HG03571 (cell line): ENCODE measurements around the gene DGKB.
"Not testable (repeated sequence)": the region's sequence is repeated elsewhere in the genome, so short reads cannot be mapped to it uniquely, and the experiment has no call there.

Experiments used
- ATAC-seq: cut with Tn5 transposase; IDR thresholded peaks from one replicate; pipeline ENCODE4 v1.9.1; 2021; ENCODE audit not compliant: unreplicated experiment

The DGKB gene

DNA sequence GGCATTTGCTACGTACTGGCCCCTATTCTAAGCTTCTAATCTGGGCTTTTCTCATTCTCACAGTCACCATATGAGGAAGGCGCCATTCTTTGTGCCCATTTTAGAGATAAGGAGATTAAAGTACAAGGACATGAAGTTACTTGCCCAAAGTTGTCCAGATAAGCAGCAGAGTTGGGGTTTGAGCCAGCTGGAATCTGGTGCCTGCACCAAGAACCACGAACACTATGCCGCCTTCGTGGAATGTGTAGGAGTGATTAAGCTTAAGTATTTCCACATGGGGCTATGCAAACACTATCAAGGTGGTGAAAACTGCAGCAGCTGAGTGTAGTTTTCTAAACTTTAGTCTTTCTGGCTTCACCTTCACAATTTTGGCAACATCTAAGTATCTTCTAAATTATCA is 570.4 kb downstream of the DGKB start:
- no peak for ATAC-seq

- ATAC-seq = no peak
Measured at GRCh38 chr7:14324767-14325166, 577.8 kb downstream of the DGKB start.

- no peak for ATAC-seq
Measured at GRCh38 chr7:14322724-14323123, 579.8 kb downstream of the DGKB start.

DNA sequence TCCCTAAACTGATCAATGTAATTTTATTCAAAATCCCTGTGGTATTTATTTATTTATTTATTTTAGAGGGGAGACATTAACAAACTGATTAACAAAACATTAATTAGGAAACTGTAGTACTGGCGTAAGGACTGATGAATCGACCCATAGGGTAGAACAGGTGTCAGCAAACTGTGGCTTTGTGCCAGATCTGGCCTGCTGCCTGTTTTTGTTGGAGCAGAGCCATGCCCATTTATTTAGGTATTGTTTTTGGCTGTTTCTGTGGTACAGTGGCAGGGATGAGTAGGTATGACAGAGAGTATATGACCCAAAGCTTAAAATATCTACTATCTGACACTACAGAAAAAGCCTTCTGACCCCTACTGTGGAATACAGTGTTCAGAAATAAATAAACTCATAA is 580.6 kb downstream of the DGKB start:
- ATAC-seq = no peak

- ATAC-seq = no peak
Measured at GRCh38 chr7:14309432-14309831, 593.1 kb downstream of the DGKB start.

DNA sequence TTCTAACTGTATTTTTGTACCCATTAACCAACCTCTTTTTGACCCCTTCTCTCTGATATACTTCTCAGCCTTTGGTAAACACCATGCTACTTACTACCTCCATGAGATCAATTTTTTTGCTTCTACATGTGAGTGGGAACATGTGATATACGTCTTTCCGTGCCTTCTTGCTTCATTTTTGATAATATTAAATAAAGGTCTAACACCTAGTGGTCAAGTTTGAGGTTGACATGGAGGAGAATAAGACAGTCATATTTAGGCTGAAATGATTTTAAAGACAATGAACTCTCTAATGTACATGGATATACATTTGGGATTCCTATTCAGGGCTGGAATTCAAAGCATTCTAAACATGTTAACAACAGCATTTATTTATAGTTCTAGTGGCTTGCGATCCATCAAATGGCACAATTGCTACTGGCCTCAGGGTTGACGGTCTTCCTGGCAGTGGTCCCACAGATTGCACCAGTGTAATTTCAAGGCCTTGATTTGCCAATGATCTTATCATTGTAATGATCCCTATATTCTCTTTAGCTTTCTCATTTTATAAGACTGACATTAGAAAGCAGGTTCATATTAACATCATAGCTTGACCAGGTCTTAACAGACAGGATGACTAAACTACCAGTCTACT is 597.2 kb downstream of the DGKB start:
- ATAC-seq = no peak

DNA sequence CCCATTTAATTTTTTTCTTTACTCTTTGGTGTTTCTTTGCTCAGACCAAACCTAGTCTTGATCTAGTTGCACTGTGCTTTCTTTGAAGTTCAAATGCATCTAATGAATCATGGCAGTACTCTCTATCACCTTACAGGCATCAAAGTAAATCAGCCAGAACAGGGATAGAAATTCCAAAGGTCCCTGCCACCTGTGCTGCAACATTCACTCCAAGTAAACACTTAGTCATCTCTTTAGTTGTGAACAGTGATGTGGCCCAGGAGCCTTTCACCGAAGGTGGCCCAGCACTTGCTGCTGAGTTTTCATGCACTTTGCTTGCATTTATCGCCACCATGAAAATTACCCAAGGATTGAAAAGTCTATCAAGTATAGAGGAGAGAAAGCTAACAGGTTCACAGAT is 599.0 kb downstream of the DGKB start:
- no peak for ATAC-seq

DNA sequence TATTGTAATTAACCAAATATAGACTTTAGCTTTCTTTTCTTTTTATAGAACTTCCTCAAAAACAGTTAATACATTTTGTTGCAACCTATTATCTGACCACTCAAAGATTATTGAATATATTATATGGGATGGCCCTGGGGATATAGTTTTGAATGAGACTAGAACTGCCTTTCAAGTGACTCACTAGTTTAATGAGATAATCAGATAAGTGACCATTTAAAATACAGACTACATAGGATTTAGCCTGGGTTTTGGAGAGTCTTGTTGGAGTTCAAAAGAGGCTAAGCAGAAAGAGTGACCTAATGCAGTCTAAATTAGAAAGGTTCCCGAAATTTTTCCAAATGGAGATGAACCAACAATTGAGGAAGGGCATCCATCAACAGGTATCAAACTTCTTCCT is 607.9 kb downstream of the DGKB start:
- ATAC-seq = no peak

GRCh38 chr7:14293434-14293833 is 609.1 kb downstream of the DGKB start:
- ATAC-seq = no peak

GRCh38 chr7:14292737-14293136 is 609.8 kb downstream of the DGKB start:
- no peak for ATAC-seq

DNA sequence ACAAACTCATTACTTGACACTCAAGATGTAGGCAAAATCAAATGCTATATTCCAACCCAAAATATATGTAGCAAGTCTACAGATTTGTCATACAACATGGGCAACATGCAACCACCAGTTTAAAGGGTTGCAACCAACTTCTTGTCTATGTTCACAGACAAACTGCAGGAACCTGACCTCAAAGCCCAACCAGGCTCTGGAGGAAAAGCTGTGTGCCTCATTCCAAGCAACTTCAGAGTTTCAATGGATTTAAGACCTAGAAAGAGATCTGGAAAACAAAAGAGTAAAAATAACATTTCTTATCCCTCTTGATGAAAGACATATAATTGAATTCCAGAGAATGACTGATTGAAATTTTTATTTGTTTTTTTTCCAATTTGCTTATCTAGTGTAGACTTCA is 612.6 kb downstream of the DGKB start:
- ATAC-seq = no peak

- ATAC-seq = no peak
Measured at GRCh38 chr7:14288701-14289100, 613.9 kb downstream of the DGKB start.

GRCh38 chr7:14287398-14287797 is 615.2 kb downstream of the DGKB start:
- ATAC-seq = no peak

DNA sequence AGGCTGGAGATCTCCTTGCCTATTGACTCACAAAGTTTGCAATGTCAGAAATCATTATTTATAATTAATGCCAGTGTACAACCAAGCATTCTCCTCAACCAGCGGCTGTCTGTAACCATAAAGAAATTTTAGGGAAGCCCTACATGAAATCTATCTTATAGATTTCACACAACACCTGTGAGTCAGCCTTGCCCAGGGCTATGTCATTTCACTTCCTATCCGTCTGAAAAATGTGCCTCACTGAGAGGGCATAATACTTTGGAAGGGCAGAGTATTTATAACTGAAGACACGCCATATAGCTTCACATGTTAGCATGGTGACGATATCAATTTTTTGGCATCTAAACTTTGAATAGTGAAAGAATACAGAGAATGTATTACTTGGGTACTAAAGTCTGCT is 616.5 kb downstream of the DGKB start:
- ATAC-seq = no peak

DNA sequence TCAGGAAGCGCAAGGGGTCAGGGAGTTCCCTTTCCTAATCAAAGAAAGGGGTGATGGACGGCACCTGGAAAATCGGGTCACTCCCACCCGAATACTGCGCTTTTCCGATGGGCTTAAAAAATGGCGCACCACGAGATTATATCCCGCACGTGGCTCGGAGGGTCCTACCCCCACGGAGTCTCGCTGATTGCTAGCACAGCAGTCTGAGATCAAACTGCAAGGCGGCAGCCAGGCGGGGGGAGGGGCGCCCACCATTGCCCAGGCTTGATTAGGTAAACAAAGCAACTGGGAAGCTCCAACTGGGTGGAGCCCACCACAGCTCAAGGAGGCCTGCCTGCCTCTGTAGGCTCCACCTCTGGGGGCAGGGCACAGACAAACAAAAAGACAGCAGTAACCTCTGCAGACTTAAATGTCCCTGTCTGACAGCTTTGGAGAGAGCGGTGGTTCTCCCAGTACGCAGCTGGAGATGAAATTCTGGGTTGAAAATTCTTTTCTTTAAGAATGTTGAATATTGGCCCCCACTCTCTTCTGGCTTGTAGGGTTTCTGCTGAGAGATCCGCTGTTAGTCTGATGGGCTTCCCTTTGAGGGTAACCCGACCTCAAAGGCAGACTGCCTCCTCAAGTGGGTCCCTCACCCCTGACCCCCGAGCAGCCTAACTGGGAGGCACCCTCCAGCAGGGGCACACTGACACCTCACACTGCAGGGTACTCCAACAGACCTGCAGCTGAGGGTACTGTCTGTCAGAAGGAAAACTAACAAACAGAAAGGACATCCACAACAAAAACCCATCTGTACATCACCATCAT is 623.3 kb downstream of the DGKB start:
- ATAC-seq = not testable (repeated sequence)

- ATAC-seq = no peak
Measured at GRCh38 chr7:14275356-14275755, 627.2 kb downstream of the DGKB start.

- no peak for ATAC-seq
Measured at GRCh38 chr7:14271441-14271840, 631.1 kb downstream of the DGKB start.

- no peak for ATAC-seq
Measured at GRCh38 chr7:14270099-14270498, 632.5 kb downstream of the DGKB start.

GRCh38 chr7:14260011-14260410 is 642.5 kb downstream of the DGKB start:
- no peak for ATAC-seq

DNA sequence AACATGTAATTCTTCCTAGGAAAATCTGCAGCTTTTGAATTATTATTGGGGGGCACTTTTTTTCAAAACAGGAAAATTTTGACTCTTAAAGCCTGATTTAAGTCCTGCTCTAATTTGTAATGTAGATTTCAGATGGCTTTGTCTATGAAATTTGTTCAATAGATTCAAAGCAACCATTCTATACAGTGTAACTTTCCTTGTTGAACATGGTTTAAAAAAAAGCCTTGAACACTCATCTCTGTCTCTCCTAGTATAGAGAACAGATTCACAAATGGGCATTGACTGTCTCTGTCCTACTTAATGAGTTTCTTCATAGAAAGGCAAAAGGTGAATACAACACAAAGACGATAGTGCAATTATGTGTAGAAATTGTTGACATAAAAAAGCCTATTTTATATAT is 643.7 kb downstream of the DGKB start:
- no peak for ATAC-seq

- no peak for ATAC-seq
Measured at GRCh38 chr7:14258441-14258840, 644.1 kb downstream of the DGKB start.

- ATAC-seq = no peak
Measured at GRCh38 chr7:14252458-14252857, 650.1 kb downstream of the DGKB start.

DNA sequence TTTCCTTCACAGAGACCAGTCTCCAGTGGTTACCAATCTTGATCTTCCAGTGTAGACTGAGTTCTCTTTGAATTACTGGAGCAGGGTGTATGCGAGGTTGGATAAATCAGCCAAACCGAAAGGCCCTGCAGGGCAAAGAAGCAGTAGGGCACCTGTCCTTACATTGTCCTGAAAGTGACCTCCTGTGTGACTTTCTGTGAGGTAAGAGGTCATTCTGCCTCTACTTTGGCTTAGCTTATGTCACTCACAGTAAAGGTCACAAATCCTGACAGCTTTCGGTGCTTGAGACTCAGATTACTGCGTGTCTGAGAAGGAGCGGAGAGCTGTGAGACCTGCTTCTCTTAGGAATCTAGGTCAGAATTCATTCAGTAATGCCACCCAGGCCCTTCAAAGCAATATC is 660.4 kb downstream of the DGKB start:
- ATAC-seq = no peak
